MM.1S (cell line): Measurements from ENCODE around the gene KCNG2.

Experiments used
- DNase-seq: peaks from one replicate; pipeline ENCODE4 v3.0.0-alpha.2; 2015
- H2AFZ ChIP-seq: fragments of 300-600 bp; sonication (generic); 2 replicates; pipeline ENCODE4 v1.6.0; 2016; ENCODE audit warnings: antibody characterized with exemption, low read length
- H3F3A ChIP-seq: fragments of 300-600 bp; sonication (generic); 2 replicates; pipeline ENCODE4 v1.6.1; 2016; ENCODE audit warnings: mild to moderate bottlenecking, antibody characterized with exemption, low read length, moderate library complexity, mixed read lengths; ENCODE audit not compliant: insufficient read depth
- H3K27ac ChIP-seq: fragments of 300-600 bp; sonication (generic); 2 replicates; pipeline ENCODE4 v1.5.1; 2016; ENCODE audit warnings: mild to moderate bottlenecking, low read length
- H3K27me3 ChIP-seq: fragments of 300-600 bp; sonication (generic); replicated peaks from 2 replicates; pipeline ENCODE4 v1.6.0; 2016; ENCODE audit warnings: low read length; ENCODE audit not compliant: insufficient read depth
- H3K36me3 ChIP-seq: fragments of 300-600 bp; sonication (generic); replicated peaks from 2 replicates; pipeline ENCODE4 v1.6.1; 2016; ENCODE audit warnings: mild to moderate bottlenecking, low read length, mixed read lengths; ENCODE audit not compliant: insufficient read depth
- H3K4me1 ChIP-seq: fragments of 300-600 bp; sonication (generic); 2 replicates; pipeline ENCODE4 v1.6.1; 2016; ENCODE audit warnings: low read length, mixed read lengths
- H3K4me2 ChIP-seq: fragments of 300-600 bp; sonication (generic); 2 replicates; pipeline ENCODE4 v1.6.0; 2016; ENCODE audit warnings: low read depth, low read length
- H3K4me3 ChIP-seq: fragments of 300-600 bp; sonication (generic); 2 replicates; pipeline ENCODE4 v1.5.1; 2016; ENCODE audit warnings: low read length, mixed read lengths
- H3K79me2 ChIP-seq: fragments of 300-600 bp; sonication (generic); 2 replicates; pipeline ENCODE4 v1.6.1; 2016; ENCODE audit warnings: mixed run types, low read length, mixed read lengths
- H3K9ac ChIP-seq: fragments of 300-600 bp; sonication (generic); 2 replicates; pipeline ENCODE4 v1.6.1; 2016; ENCODE audit warnings: low read length, mixed read lengths
- H3K9me2 ChIP-seq: fragments of 300-600 bp; sonication (generic); replicated peaks from 2 replicates; pipeline ENCODE4 v1.6.1; 2016; ENCODE audit warnings: mild to moderate bottlenecking, low read length, mixed read lengths; ENCODE audit not compliant: insufficient read depth
- H3K9me3 ChIP-seq: fragments of 300-600 bp; sonication (generic); replicated peaks from 2 replicates; pipeline ENCODE4 v1.6.1; 2016; ENCODE audit warnings: mild to moderate bottlenecking, low read length, mixed read lengths; ENCODE audit not compliant: insufficient read depth
- H4K20me1 ChIP-seq: fragments of 300-600 bp; sonication (generic); 2 replicates; pipeline ENCODE4 v1.6.1; 2016; ENCODE audit warnings: mild to moderate bottlenecking, low read length, moderate library complexity, mixed read lengths; ENCODE audit not compliant: insufficient read depth
- EZH2 ChIP-seq: fragments of 300-600 bp; sonication (generic); optimal IDR thresholded peaks from 2 replicates; pipeline ENCODE3; 2017; ENCODE audit warnings: low read depth, mild to moderate bottlenecking, antibody characterized with exemption, low read length, mixed read lengths
- EZH2phosphoT487 ChIP-seq: fragments of 300-600 bp; sonication (generic); IDR thresholded peaks from 2 replicates; pipeline ENCODE4 v1.6.1; 2018; ENCODE audit warnings: antibody characterized with exemption, low read length
- TF ChIP-seq, protein P1 (sequence below): fragments of 300-600 bp; sonication (generic); IDR thresholded peaks from 2 replicates; pipeline ENCODE4 v1.5.1; 2016; ENCODE audit warnings: antibody characterized with exemption, low read length, mixed read lengths

The KCNG2 gene

GRCh38 chr18:79901665-79902064, 103.9 kb downstream of the KCNG2 start:
- no peaks in the 10 kb centered on the region for H3K4me1 ChIP-seq
- H2AFZ ChIP-seq = no peak overlapping the region
- H3F3A ChIP-seq = no peaks in the 10 kb centered on the region
- H3K9me2 ChIP-seq = no peaks in the 10 kb centered on the region
- H3K36me3 ChIP-seq = no peaks in the 10 kb centered on the region
- TF ChIP-seq EZH2phosphoT487 (no peak), EZH2 (no peak)
- TF ChIP-seq, protein P1, sequence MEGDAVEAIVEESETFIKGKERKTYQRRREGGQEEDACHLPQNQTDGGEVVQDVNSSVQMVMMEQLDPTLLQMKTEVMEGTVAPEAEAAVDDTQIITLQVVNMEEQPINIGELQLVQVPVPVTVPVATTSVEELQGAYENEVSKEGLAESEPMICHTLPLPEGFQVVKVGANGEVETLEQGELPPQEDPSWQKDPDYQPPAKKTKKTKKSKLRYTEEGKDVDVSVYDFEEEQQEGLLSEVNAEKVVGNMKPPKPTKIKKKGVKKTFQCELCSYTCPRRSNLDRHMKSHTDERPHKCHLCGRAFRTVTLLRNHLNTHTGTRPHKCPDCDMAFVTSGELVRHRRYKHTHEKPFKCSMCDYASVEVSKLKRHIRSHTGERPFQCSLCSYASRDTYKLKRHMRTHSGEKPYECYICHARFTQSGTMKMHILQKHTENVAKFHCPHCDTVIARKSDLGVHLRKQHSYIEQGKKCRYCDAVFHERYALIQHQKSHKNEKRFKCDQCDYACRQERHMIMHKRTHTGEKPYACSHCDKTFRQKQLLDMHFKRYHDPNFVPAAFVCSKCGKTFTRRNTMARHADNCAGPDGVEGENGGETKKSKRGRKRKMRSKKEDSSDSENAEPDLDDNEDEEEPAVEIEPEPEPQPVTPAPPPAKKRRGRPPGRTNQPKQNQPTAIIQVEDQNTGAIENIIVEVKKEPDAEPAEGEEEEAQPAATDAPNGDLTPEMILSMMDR = no peak
- no peaks in the 10 kb centered on the region for H3K79me2 ChIP-seq
- no peak for DNase-seq
- H3K9me3 ChIP-seq = no peaks in the 10 kb centered on the region
- H3K9ac ChIP-seq = no peak overlapping the region
- no peak overlapping the region for H3K4me2 ChIP-seq
- H4K20me1 ChIP-seq = no peaks in the 10 kb centered on the region
- no peak overlapping the region for H3K4me3 ChIP-seq
- H3K27ac ChIP-seq = no peak overlapping the region
- no peaks in the 10 kb centered on the region for H3K27me3 ChIP-seq

DNA sequence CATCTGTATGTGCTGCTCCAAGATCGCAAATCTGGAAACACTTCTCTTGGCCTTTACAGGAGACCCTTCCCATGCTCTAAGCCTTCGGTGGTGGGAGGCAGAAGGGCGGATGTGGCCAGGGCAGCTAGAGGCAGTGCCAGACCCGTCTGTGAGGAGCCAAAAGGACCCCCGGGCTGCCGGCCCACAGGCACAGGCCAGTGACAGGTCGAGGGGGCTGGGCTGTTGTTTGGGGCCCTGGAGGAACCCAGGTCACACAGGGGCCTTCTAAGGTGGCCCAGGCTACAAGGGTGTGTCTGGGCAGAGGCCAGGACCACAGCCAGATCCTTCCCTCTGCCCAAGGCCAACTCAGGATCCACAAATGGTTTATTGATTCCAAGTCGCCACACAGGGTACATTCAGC, 104.3 kb downstream of the KCNG2 start:
- TF ChIP-seq EZH2 = no peak
- TF ChIP-seq EZH2phosphoT487 = no peak
- TF ChIP-seq, protein P1 = no peak
- Histone ChIP-seq H3K27ac (no peak overlapping the region), H3K9me3 (no peaks in the 10 kb centered on the region)

GRCh38 chr18:79902640-79903039, 104.9 kb downstream of the KCNG2 start:
- Histone ChIP-seq H4K20me1 (no peaks in the 10 kb centered on the region), H3K27ac (no peak overlapping the region), H3F3A (no peaks in the 10 kb centered on the region), H3K9ac (no peak overlapping the region), H3K4me3 (no peak overlapping the region), H3K4me2 (no peak overlapping the region), H3K27me3 (no peaks in the 10 kb centered on the region), H3K9me2 (no peaks in the 10 kb centered on the region), H3K4me1 (no peaks in the 10 kb centered on the region), H3K36me3 (no peaks in the 10 kb centered on the region), H3K9me3 (no peaks in the 10 kb centered on the region), H3K79me2 (no peaks in the 10 kb centered on the region), H2AFZ (no peak overlapping the region)
- TF ChIP-seq, protein P1 = no peak
- TF ChIP-seq EZH2phosphoT487 (no peak), EZH2 (no peak)
- no peak for DNase-seq

More for the DNA sequence above, 104.3 kb downstream of the KCNG2 start:
- Histone ChIP-seq H3F3A (no peaks in the 10 kb centered on the region), H3K36me3 (no peaks in the 10 kb centered on the region), H4K20me1 (no peaks in the 10 kb centered on the region), H3K4me3 (no peak overlapping the region), H3K9ac (no peak overlapping the region), H3K4me2 (no peak overlapping the region), H3K79me2 (no peaks in the 10 kb centered on the region), H3K27me3 (no peaks in the 10 kb centered on the region), H3K9me2 (no peaks in the 10 kb centered on the region), H2AFZ (no peak overlapping the region), H3K4me1 (no peaks in the 10 kb centered on the region)
- no peak for DNase-seq
